ENCODE measurements around the gene KCNMA1.

The KCNMA1 gene

DNA sequence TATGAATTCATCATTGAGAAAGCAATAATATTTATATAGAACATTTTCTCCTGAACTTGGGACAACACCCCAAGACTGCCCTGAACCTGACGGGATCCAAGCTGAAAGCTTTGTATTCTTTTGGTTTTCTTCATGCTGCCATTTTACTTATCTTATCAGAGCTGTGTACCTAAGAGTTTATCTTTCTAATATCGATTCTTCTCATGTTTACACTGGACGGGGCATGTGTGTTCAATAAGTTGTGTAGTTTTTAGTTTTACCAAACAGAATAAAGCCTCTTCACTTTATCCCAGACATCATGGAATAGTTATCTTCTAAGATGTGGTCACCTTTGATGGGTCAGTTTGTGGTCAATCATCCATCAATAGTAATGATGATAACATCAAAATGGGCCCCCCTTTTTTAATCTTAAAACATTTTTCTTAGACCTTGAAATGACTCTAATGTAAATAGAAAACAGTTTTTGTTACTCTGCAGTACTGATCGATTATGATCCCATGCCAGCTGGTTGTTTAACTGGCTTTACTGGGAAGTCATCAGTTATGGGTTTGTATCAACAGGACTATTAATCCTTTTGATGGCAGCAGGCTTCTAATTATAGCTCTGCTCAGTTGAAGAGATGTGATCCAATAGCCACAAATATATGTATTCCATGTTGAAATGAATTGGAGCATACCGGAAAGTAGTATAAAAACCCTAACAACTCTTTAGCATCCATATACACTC, 446.1 kb downstream of the KCNMA1 start:
- DNase-seq, result no peak

DNA sequence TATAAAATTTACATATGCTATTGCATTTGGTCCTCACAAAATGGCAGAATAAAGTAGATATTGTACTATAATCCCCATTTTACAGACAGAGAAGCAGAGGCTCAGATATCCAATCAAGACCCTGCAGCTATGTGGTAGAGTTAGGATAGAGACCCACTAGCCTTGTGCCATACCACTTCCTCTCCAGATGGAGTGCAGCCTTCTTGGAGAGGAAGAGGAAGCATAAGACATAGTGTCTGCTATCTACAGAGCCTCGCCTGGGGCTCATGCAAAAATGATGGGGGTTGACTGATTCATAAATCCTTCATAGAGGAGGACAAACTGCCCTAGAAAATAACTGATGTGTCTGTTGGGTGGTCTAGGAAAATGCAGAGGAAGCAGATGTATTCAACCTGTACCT, 447.3 kb downstream of the KCNMA1 start:
- DNase-seq, result peak; percentile 76 to 80

DNA sequence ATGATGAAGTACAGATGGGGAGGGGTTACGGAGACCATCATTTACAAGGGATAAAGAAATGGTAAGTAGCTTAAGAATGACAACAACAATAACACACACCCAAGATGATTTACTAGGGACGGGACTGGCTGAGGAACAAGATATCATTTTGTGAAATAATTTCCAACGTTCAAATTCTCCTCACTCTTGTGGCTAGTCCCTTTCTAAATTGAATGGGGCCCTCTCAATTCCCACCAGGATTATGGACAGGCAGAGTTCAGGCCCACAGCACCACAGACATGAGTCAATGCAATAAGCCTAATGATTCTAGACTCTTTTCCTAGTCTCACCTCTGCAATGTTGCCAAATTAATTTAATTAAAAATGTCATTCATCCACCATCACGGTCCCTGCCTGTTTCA, 448.1 kb downstream of the KCNMA1 start:
- DNase-seq, result no peak

- no peak for DNase-seq
Measured at GRCh38 chr10:77189075-77189474, 448.5 kb downstream of the KCNMA1 start.

DNA sequence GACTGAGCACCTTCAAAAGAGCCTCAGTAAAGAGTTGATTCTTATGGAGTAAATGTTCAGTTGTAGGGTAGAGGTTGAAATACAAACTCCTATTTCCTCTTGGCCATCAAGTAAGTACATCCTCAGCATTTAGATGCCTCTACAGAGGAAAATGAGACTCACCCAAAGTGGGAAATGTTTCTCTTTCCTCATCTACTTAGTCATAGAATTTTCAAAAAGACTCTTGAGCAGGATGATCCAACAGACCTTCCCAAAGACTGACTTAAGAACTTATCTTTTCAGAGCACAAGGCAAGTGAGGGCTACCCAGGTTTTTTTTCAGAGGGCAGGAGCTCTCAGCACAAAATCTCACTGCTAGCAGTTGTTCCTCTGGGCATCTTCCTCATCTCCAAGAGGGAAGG, 449.1 kb downstream of the KCNMA1 start:
- DNase-seq, result no peak

GRCh38 chr10:77188000-77188395, 449.6 kb downstream of the KCNMA1 start:
- DNase-seq, result no peak

GRCh38 chr10:77187376-77187999, 450.1 kb downstream of the KCNMA1 start:
- no peak for DNase-seq

DNA sequence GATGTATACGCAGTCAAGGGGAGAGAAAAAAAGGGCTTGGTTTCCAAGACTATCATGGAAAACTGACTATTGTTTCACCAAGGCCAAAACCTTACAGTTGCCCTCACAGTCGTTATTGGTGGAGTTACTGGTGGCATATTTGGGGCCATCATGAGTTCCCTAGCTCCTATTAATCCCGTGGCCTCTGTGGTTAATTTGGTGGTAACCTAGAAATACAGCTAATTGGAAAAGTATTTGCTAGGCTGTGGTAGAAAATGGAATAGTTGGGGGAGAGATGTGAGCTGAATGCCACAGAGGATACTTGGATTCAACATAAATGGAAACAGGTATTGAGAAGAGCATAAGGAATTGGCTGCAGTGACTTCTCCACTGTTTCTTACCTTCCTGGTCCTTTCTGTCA, 450.7 kb downstream of the KCNMA1 start:
- DNase-seq, result no peak

GRCh38 chr10:77185696-77186095, 451.9 kb downstream of the KCNMA1 start:
- no peak for DNase-seq

DNA sequence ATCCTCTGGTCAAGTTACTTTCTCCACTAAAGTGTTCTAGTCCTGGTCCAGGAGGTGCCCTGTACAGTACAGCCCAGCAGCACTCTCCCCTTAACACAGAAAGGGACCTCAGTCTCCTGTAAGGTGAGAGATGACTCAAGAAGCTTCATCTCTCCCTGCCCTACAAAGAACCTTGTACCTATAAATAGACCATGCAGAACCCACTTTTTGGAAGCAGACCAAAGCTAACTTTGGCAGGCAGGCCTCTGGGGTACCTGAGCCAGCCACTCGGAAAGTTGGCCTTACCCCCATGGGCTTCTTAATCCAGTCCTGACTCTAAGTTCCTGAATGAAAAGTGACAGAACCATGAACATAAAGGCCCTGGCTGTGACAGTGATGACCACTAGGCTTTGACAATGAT, 454.8 kb downstream of the KCNMA1 start:
- no peak for DNase-seq

- DNase-seq, result no peak
Measured at GRCh38 chr10:77180794-77181193, 456.8 kb downstream of the KCNMA1 start.

GRCh38 chr10:77180104-77180503, 457.5 kb downstream of the KCNMA1 start:
- no peak for DNase-seq

GRCh38 chr10:77179015-77179695, 458.5 kb downstream of the KCNMA1 start:
- no peak for DNase-seq

GRCh38 chr10:77177589-77177988, 460.0 kb downstream of the KCNMA1 start:
- no peak for DNase-seq

DNA sequence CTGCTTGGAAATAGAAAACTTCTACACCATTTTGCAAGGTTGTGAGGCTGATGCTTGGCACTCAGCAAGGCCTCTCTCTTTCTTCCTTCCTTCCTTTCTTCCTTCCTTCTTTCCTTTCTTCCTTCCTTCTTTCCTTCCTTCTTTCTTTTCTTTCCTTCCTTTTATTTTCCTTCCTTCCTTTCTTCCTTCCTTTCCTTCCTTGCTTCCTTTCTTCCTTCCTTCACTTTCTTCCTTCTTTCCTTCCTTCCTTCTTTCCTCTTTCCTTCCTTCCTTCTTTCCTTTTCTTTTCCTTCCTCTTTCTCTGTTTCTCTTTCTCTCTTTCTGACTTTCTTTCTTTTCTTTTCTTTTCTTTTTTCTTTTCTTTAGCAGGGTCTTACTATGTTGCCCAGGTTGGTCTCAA, 460.4 kb downstream of the KCNMA1 start:
- DNase-seq, result no peak

GRCh38 chr10:77176232-77176631, 461.4 kb downstream of the KCNMA1 start:
- DNase-seq, result no peak

GRCh38 chr10:77175631-77176222, 461.9 kb downstream of the KCNMA1 start:
- no peak for DNase-seq

DNA sequence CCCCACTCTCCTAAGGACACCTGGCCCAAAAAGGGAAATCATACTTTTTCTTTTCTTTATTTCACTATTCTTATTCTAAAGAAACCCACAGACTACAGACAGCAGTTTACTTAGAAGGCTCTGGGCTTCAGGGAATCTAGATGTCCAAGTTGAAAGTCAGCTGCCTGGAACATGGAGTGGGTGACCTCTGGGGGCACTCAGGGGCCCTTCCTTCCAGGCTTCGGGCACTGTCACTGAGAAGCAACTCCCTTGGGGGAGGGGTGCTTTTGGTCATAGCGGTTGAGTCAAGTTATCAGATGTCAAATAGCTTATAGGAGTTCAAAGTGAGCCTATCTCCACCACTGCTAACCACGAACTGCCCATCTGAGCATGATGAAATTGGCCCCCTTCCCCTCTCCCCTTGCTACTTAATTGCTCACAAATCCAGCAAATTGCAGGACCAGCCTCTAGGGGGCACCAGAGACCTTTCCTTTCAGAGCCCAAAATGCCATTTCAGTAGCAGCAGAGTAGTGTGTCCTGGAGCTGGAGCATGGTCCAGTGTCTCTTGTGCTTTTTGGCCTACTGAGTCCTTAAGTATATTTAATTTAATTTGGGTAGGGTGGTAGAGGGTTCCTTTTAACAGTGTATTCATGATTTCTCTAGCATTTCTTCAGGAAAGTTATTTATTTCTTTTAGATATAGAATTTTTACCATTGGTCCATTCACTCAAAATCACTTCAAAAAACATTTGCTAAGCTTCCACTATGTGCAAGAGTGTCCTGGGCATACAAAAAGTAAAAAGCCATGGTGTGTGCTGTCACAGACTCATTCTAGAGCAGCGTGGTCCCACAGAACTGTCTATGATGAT, 463.8 kb downstream of the KCNMA1 start:
- peak; percentile 77 to 91 for DNase-seq

GRCh38 chr10:77172086-77172485, 465.5 kb downstream of the KCNMA1 start:
- DNase-seq, result no peak

GRCh38 chr10:77168861-77169260, 468.7 kb downstream of the KCNMA1 start:
- no peak for DNase-seq

DNA sequence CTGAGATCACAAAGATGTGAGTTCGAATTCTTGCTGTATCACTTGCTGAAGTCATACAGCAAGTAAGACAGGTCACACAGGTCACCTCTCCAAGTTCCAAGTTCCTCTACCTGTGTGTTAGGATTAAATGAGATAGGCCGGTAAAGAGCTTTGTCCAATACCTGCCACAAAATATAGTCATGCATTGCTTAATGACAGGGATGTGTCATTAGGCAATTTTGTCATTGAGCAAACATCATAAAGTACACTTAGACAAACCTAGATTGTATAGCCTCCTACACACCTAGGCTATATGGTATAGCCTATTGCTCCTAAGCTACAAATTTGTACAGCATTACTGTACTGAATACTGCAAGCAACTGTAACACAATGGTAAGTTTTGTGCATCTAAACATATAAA, 469.4 kb downstream of the KCNMA1 start:
- no peak for DNase-seq

DNA sequence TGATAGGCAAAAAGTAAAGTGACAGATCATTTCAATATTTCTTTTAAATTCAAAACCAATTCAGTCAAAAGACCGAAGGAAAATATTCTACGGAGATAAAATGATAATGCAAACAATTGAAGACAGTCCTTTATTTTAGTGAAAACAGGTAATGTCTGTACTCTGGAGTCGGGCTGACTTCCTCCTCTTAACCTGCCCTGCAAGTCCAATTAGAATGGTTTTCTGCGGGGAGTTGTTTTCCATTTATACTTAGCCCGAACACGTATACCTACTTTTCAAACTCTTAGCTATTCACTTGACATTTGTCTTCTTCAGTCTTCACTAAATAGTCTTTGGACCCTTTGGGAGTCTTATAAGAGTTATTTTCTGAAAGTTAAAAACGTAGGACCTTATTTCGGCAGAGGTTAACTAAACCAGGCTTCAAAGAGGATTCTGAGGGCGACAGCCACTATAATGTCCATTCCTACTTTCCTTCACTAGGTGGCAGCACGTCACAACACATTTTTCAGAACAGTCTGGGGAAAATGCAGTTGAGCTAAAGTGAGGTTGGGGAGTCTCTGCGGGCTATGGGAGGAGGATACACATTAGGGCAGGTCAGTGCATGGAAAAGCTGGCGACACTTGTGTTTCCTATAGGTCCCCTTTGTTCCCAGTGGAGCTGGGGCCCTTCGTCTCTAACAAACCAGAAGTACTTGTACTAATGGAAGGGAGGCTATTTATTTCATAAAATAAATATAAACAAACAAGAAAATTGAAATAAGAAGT, 472.0 kb downstream of the KCNMA1 start:
- peak; percentile 88 to 95 for DNase-seq
